NCI-H82 treated with DMSO at 0.1 percent for 48 hours (cell line): ENCODE data around the gene TSSK3.

Source experiments
- DNase-seq: peaks from one replicate; lab custom pipeline; 2025; ENCODE audit not compliant: unreplicated experiment; lab: John Stamatoyannopoulos, UW

The TSSK3 gene, protein sequence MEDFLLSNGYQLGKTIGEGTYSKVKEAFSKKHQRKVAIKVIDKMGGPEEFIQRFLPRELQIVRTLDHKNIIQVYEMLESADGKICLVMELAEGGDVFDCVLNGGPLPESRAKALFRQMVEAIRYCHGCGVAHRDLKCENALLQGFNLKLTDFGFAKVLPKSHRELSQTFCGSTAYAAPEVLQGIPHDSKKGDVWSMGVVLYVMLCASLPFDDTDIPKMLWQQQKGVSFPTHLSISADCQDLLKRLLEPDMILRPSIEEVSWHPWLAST

DNA sequence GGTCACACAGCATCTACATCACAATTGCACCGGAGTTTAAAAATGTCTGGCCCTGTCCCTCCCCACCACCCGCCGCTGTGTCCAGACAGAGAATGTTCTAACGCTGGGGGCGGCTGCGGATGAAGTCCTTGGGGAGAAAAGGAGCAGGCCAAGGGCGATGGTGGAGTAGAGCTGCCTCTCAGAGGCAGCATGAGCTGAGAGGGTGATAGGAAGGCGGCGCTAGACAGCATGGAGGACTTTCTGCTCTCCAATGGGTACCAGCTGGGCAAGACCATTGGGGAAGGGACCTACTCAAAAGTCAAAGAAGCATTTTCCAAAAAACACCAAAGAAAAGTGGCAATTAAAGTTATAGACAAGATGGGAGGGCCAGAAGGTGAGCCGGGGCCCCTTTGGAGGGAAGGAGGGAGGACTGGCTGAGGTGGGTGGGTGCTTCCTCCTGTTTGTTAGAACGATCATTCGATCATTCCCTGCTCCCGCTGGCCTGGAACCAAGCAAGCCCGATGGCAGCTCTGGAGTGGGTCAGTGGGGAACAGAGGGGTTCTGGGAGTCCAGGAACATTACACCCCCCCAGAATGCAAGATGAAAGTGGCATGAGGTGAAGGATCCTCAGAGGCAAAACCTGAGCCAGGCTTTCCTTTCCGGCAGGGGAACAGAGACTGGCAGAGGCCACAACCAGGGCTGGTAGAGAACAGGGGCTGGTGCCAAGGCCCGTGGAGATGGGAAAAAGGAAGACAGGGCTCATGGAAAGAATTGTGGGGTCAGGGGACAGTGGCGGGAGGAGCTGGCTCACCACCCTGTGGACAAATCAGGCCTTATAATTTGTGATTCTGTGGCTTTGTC, at the start of gene TSSK3, which contains the start of gene FAM229A:
Gene TSSK3, plus strand, starts transcription at position 66 of the 840 bp plus-strand sequence. Its CDS starts 163 bp downstream, at position 229.
Gene FAM229A, minus strand, starts transcription at position 12 of the 840 bp plus-strand sequence. CDS start 394 bp downstream, outside the sequence.
- no peak for DNase-seq

GRCh38 chr1:32316903-32317277, 45.4 kb upstream of the TSSK3 start:
- no peak for DNase-seq

DNA sequence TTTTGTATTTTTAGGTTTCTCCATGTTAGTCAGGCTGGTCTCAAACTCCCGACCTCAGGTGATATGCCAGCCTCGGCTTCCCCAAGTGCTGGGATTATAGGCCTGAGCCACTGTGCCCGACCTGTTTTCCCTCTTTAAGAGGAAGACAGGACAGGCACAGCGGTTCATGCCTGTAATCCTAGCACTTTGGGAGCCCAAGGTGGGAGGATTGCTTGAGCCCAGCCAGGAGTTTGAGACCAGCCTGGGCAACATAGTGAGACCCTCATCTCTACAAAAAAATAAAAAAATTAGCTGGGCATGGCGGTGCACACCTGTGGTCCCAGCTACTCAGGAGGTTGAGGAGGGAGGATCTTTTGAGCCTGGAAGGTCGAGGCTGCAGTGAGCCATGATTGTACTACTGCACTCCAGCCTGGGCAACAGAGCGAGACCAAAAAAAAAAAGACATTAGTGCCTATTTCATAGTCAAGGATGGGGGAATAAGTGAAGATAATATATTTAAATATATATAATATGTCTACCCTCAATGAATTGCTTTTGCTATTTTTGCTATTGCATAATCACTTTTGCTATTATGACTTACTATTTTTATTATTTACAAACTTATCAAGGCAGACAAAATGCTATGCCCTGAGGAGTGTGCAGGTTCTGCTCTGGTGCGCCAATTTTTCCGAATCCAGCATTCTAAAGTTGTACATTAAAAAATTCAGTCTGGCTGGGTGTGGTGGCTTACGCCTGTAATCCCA, 44.0 kb upstream of the TSSK3 start:
- no peak for DNase-seq

- no peak for DNase-seq
These were observed 40.5 kb upstream of the TSSK3 start for GRCh38 chr1:32321712-32322291.

- no peak for DNase-seq
These were observed 35.1 kb upstream of the TSSK3 start for GRCh38 chr1:32327204-32327603.

GRCh38 chr1:32329931-32330466, 32.3 kb upstream of the TSSK3 start:
- DNase-seq: no peak

DNA sequence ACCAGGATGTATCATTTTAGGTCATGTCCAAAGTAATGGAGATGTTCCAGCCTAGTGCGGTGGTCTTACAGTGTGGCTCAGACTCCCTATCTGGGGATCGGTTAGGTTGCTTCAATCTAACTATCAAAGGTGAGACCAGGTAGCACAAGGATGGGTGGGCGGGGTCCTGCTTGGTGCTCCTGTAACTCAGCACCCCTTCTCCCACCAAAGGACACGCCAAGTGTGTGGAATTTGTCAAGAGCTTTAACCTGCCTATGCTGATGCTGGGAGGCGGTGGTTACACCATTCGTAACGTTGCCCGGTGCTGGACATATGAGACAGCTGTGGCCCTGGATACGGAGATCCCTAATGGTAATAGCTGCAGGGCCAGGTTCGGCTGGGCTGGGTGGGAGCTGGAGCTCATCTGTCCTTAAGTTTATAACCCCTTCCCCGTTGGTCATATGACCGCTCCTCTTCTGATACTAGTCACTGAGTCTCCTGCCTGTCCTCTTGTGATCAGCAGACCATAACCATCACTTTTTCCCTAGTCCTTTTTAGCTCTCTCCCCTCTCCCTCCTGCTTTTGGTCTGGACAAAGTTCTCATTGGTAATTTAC, 31.7 kb upstream of the TSSK3 start:
- no peak for DNase-seq

DNA sequence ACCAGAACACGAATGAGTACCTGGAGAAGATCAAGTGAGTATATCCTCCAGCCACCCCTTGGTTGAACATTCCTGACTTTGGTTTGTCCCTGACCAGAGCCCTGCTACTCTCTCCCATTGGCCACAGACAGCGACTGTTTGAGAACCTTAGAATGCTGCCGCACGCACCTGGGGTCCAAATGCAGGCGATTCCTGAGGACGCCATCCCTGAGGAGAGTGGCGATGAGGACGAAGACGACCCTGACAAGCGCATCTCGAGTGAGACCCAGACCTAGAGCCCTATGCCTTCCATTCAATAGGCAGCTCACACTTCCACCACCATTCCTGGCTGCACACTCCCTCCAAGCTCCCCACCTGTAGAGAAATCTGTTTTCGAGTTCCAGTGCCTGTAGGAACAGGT, 30.8 kb upstream of the TSSK3 start:
- DNase-seq: no peak

GRCh38 chr1:32332290-32333079, 29.9 kb upstream of the TSSK3 start:
- no peak for DNase-seq

DNA sequence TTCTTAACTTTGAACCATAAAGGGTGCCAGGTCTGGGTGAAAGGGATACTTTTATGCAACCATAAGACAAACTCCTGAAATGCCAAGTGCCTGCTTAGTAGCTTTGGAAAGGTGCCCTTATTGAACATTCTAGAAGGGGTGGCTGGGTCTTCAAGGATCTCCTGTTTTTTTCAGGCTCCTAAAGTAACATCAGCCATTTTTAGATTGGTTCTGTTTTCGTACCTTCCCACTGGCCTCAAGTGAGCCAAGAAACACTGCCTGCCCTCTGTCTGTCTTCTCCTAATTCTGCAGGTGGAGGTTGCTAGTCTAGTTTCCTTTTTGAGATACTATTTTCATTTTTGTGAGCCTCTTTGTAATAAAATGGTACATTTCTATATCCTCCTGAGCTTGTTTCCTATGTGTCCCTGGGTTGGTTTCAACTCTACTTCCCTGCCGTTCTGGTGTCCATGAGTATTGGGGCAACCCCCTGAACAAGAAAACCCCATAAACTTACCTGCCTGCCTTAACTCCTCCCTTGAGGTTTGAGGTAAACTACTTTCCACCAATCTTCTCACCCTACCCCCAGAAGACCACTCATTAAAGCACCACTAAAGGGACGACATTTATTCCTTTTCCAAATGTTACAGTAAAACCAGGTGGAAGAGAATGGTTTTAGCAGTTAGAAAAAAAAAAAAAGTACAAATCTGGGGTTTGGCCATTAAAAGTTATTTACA, 28.9 kb upstream of the TSSK3 start:
- no peak for DNase-seq

DNA sequence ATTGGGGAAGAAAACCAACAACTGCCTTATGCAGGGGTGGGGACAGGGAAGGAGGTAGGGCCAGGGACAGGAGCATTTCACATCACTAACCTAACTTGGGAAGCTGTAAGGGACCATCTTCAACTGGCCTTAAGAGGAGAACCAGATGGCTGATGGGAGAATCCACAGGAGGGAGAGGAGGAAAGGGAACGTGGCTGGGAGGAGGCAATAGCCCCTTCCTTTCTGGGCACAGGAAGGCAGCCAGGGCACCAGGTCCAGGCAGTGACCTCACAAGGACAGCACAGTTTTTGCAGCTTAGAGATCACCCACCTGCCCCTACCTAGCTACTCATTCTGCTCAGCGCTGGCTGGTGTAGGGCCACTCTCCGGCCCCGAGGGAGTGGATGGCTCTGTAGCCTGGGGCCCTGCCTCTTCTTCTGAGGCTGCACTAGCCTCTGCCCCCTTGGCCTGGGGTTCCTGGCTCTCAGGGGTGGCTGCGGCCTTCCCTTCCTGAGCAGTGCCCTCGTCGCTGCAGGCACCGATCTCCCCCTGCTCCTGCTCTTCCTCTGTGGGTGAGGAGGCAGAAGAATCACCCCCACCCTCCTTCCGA, 28.0 kb upstream of the TSSK3 start:
- DNase-seq: no peak

GRCh38 chr1:32334864-32335534, 27.3 kb upstream of the TSSK3 start:
- no peak for DNase-seq

- DNase-seq: no peak
These were observed 26.9 kb upstream of the TSSK3 start for GRCh38 chr1:32335535-32335789.

- peak; percentile 66 for DNase-seq
These were observed 26.3 kb upstream of the TSSK3 start, which contains the start of gene MARCKSL1 for GRCh38 chr1:32335790-32336590. Gene MARCKSL1 (minus strand): TSS chr1:32336233. CDS start chr1:32336033, 200 bp downstream.

- DNase-seq: no peak
These were observed 25.8 kb upstream of the TSSK3 start for GRCh38 chr1:32336591-32336932.

DNA sequence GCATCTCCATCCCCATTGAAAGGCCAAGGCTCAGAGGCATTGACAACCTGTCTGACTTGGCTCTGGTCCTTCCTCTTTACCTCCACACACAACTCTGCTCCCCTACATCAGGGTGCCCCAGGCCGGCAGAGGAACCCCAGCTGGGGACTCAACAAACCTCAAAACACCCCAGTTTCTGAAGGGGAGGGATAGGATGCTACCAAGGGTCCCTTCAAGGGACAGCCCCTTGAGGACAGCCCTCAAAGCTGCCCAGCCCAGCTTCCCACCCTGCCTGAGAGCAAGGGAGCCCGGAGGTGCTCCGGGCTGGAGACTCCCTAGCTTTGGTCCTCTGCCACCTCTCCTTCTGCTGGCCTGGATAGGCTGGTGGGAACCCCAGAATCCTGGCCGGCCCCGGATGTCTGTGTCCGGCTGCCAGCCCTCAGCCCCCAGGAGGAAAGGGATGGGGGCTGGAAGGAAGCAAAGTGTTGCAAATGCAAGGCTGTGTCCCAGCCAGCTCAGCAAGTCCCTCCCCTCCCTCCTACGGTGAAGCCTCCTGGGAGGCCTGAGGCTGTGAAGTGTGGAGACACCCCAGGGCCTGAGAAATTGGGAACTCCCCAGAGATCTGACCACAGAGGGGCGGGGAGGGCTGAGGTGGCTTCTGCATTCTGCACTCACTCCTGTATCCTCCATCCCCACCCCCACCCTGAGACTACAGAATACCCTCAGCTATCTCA, 25.2 kb upstream of the TSSK3 start:
- no peak for DNase-seq
